ENCODE results near the gene CCDC88B.
A peak's percentile ranks its signal among the peaks of the same experiment; 100 is the strongest.
"Not testable (repeated sequence)": the region's sequence is repeated elsewhere in the genome, so short reads cannot be mapped to it uniquely, and the experiment has no call there.

The CCDC88B gene

DNA sequence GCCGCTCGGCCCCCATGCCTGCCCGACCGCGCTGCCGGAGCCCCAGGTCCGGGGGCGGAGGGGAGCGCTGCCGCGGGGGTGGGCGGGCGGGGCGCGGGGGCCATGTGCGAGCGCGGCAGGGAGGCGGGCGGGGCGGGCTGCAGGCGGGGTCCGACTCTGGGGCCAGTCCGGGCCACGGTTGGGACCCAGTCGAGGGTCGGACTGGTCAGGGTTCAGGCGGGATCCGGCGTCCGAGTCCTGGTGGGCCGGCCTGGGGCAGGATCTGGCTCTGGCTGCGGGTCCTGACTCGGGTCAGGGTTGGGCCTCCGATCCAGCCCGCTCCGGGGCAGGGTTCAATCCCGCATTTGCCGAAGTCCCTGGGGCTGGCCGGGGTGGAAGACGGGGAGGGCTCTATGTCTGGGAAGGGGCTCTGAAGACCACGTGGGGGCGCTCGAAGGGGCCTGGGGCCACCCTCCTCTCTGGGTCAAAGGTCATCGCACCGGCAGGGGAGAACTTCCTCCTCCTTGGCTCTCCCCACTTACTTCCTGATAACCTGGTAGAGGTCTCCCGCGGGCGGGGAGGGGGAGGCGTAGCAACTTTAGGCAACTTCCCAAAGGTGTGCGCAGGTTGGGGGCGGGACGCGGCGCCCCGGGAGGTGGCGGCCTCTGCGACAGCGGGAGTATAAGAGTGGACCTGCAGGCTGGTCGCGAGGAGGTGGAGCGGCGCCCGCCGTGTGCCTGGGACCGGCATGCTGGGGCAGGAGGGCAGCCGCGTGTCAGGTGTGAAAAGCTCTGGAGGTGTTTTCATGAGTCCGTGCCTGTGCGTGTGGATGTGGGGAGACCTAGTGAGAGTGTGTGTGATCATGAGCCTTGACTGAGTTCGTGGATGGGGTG lies 34.1 kb upstream of the CCDC88B start:
- DNase-seq = peak; percentile 59

DNA sequence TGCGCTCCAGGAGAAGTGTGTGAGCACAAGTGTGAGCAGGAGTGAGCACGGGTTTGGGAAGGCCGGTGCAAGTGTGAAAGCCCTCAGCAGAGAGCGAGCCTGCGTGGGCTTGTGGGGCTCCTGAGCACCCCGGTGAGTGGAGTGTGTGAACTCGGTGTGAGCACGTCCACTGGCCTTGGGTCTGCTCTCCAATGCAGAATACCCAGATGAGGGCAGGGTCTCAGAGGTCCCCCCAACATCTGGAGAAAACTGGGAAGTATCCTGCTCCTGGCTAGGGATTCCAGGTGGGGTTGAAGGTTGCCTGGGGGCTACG lies 33.5 kb upstream of the CCDC88B start:
- DNase-seq = no peak

DNA sequence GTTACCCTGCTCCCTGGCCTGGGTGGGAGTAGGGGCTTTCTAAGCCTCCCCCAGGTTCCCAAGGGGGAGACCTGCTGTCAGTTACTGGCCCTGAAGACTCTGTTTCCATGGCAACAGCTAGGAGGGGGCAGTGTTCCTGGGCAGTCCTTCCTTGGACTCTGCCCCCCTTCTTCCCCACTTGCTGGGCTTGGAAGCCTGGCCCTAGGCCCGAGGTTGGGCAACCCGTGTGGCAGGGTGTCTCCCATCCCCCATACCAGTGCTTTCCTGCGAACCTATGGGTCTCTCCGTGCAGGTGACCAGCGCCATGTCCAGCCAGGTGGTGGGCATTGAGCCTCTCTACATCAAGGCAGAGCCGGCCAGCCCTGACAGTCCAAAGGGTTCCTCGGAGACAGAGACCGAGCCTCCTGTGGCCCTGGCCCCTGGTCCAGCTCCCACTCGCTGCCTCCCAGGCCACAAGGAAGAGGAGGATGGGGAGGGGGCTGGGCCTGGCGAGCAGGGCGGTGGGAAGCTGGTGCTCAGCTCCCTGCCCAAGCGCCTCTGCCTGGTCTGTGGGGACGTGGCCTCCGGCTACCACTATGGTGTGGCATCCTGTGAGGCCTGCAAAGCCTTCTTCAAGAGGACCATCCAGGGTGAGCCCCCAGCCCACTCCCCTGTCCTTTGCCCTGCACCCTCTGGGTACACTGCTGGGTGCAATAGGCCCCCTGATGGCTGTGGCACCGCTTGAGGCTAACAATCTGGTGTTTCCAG lies 33.0 kb upstream of the CCDC88B start:
- no peak for DNase-seq

DNA sequence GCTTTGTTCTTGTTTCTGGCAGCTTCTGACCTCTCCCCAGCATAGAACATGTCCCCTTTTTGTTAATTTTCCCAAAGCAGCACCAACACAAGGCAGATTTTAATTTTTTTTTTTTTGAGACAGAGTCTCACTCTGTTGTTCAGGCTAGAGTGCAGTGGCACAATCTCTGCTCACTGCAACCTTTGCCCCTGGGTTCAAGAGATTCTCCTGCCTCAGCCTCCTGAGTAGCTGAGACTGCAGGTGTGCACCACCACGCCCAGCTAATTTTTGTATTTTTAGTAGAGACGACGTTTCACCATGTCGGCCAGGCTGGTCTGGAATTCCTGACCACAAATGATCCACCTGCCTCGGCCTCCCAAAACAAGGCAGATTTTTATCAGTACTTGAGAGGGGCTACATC lies 32.2 kb upstream of the CCDC88B start:
- not testable (repeated sequence) for DNase-seq

DNA sequence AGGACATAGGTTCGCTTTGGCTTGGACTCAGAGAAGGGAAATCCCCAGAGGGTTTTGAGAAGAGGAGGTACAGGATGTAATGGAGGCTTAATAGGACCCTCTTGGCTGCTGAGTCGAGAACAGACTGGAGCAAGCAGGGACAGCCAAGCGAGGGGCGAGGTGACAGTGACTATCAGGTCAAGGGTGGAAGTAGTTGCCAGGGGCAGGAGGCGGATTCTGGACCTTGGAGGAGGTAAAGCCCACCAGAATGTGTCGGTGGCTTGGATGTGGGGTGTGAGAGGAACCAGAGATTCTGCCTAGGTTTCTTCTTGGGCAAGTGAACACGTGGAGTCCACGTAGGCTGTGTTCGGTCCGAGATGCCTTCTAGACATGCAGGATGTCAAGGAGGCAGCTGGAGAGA lies 27.1 kb upstream of the CCDC88B start:
- no peak for DNase-seq

DNA sequence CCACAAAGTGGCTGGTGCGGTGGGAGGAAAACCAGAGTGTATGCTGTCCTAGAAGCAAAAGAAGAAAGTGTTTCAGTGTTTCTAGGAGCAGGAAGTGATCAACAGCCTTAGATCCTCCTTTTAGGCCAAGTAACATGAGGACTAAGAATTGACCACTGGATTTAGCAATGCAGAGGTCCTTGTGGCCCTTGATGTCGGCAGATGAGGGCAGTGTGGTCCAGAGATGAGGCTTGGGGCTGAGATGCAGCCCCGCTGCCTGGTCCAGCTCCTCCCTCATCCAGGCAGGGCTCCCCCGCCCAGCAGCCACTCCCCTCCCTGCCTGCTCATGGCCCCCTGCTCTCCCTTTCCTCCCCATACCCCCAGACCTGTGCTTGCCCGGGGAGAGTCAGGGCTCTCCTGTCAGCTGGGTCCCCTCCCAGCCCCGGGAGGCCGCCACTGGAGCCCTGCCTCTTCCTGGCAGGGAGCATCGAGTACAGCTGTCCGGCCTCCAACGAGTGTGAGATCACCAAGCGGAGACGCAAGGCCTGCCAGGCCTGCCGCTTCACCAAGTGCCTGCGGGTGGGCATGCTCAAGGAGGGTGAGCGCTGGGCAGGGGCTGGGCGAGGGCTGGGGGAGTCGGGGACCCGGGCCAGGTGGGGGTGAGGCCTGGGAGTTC lies 26.4 kb upstream of the CCDC88B start:
- no peak for DNase-seq

DNA sequence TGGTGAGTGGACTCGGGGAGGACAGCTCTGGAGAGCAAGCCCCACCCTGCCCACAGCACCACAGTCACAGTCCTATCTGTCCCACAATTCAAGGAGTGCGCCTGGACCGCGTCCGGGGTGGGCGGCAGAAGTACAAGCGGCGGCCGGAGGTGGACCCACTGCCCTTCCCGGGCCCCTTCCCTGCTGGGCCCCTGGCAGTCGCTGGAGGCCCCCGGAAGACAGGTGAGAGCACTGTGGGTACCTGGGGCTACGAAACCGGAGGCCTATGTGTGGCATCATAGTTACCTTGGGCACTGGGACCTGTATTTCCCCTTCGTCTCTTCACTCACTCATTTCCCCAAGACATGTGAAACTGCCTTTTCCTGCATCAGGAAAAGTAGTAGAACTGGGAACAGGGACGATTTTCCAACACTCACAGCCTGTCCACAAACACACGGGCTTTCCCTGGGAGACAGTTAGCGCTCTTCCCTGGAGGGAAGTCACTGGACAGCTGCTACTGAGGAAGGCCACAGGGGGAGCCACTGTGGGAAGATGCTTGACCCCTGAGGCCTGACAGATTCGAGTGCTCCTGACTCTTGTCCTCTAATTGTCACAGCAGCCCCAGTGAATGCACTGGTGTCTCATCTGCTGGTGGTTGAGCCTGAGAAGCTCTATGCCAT lies 25.7 kb upstream of the CCDC88B start:
- DNase-seq = no peak

DNA sequence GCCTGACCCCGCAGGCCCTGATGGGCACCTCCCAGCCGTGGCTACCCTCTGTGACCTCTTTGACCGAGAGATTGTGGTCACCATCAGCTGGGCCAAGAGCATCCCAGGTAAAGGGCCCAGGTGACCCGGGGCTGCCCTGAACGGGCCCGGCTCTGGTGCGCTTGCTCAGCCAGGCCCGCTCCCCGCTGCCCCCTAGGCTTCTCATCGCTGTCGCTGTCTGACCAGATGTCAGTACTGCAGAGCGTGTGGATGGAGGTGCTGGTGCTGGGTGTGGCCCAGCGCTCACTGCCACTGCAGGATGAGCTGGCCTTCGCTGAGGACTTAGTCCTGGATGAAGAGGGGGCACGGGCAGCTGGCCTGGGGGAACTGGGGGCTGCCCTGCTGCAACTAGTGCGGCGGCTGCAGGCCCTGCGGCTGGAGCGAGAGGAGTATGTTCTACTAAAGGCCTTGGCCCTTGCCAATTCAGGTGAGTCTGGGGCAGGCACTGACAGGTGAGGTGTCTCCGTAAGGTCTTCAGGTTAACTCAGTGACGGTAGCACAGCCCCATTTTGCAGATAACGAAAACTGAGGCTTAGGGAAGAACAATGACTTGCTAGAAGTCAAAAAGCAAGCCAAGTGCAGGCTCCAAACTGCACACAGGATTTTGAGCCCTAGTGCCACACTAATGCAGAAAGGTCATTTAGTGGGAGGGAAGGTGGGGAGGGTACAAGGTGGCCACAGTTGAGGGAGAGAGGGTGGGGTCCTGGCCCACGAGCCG lies 25.0 kb upstream of the CCDC88B start:
- DNase-seq = no peak

DNA sequence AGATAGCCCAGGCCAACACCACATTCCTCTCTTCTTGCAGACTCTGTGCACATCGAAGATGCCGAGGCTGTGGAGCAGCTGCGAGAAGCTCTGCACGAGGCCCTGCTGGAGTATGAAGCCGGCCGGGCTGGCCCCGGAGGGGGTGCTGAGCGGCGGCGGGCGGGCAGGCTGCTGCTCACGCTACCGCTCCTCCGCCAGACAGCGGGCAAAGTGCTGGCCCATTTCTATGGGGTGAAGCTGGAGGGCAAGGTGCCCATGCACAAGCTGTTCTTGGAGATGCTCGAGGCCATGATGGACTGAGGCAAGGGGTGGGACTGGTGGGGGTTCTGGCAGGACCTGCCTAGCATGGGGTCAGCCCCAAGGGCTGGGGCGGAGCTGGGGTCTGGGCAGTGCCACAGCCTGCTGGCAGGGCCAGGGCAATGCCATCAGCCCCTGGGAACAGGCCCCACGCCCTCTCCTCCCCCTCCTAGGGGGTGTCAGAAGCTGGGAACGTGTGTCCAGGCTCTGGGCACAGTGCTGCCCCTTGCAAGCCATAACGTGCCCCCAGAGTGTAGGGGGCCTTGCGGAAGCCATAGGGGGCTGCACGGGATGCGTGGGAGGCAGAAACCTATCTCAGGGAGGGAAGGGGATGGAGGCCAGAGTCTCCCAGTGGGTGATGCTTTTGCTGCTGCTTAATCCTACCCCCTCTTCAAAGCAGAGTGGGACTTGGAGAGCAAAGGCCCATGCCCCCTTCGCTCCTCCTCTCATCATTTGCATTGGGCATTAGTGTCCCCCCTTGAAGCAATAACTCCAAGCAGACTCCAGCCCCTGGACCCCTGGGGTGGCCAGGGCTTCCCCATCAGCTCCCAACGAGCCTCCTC lies 24.1 kb upstream of the CCDC88B start:
- not testable (repeated sequence) for DNase-seq

DNA sequence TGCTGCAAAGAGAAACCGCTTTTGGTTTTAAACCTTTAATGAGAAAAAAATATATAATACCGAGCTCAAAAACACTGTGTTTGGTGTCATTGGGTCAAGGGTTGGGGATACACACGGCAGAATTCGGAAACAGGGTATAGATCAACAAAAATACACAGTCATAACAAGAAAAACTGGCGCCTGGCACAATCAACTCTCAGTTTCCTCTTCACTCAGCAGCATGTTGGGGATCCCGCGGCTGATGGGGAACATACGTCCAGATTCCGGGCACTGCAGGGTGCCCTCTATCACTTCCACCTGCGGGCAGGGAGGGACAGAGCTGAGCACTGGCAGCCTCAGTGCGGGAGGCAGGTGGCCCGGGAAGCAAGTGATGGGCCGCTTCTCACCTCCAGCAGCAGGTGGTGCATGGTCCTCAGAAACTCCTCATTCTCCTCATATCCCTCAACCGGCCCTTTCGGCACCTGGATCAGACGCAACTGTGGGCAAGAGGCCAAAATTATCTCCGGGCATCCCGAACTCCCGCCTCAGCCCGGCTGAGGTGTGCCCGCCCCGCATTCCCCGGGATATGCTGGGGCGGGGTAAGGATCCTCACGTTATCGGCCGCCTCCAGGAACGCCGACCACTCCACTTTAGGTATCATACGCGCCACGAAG lies 23.2 kb upstream of the CCDC88B start:
- peak; percentile 73 for DNase-seq

DNA sequence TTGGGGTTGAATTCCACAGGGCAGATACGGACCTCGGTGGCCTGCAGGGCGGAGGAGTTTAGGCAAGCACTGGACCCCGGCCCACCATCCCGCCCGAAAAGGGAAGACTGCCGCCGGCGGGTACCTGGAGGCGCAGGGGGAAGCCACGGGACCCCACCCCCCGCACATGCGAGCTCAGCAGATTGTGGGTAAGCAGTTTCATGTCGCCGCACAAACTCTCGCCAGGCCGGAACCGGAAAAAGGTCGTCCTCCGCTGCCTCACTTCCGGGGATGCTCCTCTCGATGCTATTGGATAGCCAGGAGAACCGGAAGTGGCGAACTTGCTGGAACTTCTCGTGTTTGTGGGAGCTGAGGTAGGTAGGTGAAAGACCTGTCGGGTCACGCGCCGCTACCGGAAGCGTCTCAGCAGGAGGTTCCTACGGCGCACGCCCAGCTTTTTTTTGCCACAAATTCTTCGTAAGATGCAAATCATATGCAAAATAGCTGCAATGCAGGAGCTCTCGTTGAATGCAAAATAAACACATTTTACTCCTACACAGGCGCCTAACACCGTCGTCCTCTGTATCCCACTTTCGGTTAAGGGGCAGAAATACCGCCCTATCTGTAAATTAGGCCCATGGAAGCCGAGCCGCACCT lies 22.6 kb upstream of the CCDC88B start, which contains the start of gene TRMT112:
TRMT112 (minus strand) TSS at position 235 of the 636 bp plus-strand sequence; CDS start at position 202, 33 bp downstream.
- peak; percentile 98 for DNase-seq

DNA sequence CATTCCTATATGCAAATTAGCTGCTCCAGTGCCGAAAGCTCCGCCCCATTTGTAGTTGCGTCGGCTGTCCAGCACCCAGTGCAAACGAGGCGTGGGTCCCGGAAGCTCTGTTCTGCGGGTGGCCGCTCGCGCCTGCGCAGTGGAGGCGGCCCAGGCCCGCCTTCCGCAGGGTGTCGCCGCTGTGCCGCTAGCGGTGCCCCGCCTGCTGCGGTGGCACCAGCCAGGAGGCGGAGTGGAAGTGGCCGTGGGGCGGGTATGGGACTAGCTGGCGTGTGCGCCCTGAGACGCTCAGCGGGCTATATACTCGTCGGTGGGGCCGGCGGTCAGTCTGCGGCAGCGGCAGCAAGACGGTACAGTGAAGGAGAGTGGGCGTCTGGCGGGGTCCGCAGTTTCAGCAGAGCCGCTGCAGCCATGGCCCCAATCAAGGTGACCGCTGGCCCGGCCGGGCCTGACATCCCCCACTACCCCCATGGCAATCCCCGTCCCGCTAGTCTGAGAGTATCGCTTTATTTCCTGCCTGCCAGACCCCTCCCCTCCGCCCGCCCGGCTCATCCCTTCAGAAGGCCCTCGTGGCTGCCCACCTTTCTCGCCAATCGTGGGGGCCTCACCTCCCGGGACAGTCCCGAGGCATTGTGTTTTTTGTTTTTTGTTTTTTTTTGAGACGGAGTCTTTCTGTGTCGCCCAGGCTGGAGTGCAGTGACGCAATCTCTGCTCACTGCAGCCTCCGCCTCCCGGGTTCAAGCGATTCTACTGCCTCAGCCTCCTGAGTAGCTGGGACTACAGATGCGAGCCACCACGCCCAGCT lies 21.8 kb upstream of the CCDC88B start, which contains the start of gene PRDX5:
PRDX5 (plus strand) TSS at position 161 of the 805 bp plus-strand sequence; CDS start at position 256, 95 bp downstream.
- DNase-seq = peak; percentile 94

DNA sequence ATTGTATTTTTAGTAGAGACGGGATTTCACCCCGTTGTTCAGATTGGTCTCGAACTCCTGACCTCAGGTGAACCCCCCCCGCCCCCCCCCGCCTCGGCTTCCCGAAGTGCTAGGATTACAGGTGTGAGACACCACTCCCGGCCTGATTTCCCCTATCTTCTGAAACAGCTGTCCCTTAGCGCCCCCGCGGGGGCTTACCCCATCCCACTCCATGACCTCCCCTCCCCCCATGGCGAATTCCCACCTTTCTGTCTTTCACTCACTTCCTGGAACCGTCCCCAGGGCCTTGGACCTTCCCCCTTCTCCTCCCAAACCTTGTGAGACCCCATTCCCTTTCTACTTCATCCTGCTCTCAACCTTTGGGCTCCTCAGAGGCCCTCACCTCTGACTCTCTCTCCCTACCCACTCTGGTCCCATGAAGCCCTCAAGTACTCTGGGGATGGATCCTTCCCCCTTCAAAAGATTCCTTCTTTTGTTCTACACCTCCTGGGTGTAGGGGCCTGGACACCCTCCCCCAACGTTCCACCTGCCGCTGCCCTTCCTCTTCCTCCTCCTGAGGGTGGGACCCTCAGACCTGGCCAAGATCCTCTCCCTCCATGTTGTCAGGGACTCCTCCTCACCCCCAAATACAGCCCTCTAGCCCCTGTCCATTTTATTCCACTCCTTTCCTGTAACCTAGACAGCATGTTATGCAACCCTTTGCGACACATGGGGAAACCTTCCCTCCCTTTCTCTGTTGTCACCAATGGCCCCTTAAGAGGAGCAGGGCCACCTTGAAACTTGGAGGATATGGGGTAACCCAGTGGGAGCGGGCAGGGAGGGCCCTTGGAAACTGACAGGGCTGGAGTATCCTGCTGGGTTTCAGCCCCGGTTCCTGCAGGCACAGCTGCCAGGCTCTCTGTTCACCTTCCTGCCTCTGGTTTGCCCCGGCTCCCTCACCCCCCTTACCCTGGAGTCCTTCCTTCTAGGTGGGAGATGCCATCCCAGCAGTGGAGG lies 20.9 kb upstream of the CCDC88B start:
- no peak for DNase-seq

DNA sequence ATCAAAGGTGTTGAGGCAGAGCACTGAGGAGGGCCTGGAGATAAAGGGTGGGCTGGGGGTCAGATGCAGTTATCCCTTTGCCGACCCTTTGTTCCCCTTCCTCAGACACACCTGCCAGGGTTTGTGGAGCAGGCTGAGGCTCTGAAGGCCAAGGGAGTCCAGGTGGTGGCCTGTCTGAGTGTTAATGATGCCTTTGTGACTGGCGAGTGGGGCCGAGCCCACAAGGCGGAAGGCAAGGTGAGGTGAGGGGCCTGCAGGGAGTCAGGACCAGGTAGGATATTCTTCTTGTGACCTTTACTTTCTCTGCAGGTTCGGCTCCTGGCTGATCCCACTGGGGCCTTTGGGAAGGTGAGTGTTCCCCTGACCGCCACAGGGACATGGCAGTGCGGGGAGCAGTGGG lies 19.4 kb upstream of the CCDC88B start:
- no peak for DNase-seq

DNA sequence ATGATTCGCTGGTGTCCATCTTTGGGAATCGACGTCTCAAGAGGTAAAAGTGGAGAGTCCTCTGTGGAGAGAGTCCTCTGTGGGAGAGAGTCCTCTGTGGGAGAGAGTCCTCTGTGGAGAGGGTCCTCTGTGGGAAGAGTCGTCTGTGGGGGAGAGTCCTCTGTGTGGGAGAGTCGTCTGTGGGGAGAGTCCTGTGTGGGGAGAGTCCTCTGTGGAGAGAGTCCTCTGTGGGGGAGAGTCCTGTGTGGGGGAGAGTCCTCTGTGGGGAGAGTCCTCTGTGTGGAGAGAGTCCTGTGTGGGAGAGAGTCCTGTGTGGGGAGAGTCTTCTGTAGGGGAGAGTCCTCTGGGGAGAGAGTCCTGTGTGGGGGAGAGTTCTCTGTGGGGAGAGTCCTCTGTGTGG lies 19.0 kb upstream of the CCDC88B start:
- DNase-seq = no peak

DNA sequence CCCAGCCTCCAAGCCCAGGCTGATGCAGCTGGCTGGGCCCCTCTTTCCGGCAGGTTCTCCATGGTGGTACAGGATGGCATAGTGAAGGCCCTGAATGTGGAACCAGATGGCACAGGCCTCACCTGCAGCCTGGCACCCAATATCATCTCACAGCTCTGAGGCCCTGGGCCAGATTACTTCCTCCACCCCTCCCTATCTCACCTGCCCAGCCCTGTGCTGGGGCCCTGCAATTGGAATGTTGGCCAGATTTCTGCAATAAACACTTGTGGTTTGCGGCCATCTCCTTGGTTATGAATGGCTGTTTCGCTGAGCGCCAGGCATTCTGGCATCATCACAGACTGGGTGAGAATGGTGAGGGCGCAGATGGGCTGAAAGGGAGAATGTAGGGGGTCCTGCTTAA lies 18.5 kb upstream of the CCDC88B start:
- no peak for DNase-seq

DNA sequence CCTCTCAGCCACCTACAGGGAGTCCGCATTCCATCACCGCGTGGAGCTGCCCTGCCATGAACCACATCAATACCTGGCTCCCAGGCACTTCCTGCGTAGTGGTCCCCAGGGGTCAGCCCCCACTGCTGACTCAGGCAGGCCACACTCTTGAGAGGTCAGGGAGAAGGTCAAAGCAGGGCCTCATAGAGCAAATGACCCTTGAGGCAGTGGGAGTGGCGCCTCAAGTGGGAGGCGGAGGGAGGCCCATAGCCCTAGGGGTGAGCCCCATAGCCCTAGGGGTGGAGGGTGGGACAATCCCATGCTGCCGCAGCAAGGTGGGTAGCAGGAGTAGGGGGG lies 17.1 kb upstream of the CCDC88B start:
- DNase-seq = no peak

DNA sequence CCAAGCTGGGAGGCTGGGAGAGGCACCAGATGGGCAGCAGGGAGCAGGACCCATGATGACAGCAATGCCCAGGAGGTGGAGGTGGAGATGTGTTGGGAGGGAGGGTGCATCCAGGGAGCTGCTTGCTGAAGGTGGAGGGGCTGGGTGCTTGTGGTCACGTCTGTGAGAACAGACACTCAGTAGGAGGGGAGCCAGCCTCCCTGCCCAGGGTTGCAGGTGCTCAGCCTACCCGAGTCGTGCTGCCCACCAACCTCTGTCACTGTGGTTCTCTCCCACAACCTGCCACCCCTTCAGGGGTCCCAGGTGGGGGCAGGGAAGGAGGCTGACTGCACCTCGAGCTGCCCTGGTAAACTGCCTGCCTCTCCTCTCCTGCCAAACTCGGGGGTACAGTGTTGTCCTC lies 16.6 kb upstream of the CCDC88B start:
- DNase-seq = no peak
